HG02973 (cell line): ENCODE measurements around the gene PEAK1.
"Not testable (repeated sequence)": the region's sequence is repeated elsewhere in the genome, so short reads cannot be mapped to it uniquely, and the experiment has no call there.

Experiments
- ATAC-seq: cut with Tn5 transposase; IDR thresholded peaks from one replicate; pipeline ENCODE4 v1.9.1; 2021; ENCODE audit warnings: moderate library complexity; ENCODE audit not compliant: unreplicated experiment

Gene PEAK1

DNA sequence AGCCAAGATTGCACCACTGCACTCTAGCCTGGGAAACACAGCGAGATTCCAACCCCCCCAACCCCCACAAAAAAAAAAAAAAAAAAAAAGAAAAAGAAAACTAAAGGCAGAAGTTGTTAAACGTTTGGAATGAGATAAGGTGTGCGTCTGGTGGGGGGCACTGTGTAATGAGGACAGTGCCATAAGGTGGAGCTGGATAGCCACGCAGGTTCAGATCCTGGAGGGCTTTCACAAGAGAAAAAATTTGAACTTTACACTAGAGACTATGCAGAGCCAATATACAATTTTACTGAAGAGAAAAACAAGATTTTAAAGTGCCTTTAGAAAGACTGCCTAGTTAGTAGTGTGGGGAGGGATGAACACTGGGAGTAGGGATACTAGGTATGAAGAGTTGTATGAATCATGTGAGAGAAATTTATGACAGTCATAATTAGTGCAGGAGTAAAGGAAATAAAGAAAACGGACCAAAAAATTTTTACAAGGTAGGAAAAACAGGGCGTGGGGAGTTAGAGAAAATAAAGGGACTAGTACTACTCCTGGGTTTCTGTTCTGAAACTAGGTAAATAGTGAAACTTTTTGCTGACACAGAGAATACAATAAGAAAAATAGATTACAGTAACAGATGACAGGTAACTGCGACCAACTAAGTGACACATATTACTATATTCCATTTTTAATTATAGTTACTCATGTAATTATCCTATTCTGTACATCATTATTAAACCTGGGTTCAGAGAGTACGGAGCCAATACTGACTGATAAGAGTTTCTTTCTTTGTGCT is 108.1 kb downstream of the PEAK1 start:
- ATAC-seq: no peak

DNA sequence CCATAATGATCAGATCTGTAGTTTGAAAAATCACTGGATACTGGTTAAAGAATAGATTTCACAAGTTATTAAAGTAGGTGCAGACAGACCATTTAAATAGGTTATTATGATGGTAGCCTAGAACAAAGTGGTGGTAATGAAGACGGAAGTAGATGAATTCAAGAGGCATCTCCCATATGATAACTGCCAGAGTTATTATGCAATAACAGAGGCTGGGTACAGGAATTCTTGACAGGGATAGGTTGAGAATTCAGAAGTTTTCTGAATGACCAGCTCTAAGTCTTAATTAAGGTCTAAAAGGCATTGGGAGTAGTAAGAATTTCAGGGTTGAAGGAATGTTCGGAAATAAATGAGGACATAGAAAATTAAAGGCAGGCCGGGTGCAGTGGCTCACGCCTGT is 108.9 kb downstream of the PEAK1 start:
- ATAC-seq: no peak

DNA sequence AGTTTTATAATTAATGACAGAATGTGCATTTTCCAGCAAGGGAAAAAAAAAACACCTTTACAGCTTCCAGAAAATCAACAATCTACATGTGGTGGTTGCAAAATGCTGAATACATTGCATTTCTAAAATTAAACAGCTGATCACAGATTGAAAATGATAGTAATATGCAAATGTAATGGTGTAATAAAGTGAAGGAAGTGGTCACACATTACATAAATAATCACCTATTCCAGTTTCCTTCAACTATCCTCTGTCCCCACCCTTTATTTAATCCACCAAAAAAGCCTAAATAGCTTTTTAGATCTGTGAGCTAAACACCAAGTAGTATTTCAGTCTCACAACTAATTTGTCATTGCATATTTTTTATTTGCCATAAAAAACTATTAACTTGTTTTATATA is 110.5 kb downstream of the PEAK1 start:
- ATAC-seq: no peak

DNA sequence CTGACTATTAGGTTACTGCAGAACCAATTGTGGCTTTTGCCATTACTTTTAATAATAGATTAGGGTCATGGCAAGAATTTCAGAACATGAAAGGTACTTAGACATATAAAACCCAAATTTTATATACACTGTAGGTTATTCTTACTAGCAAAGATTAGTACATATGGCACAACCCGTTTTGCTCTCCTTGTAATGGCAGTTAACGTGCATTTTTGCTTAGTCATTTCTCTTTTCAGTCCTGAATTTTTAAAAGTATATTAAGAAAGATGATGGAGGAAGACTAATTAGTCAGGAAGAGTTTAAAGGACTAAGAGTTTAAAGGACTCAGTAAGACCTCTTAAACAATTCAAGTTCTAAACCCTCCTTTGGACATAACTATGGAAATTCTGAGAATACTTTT is 114.0 kb downstream of the PEAK1 start:
- ATAC-seq: no peak

DNA sequence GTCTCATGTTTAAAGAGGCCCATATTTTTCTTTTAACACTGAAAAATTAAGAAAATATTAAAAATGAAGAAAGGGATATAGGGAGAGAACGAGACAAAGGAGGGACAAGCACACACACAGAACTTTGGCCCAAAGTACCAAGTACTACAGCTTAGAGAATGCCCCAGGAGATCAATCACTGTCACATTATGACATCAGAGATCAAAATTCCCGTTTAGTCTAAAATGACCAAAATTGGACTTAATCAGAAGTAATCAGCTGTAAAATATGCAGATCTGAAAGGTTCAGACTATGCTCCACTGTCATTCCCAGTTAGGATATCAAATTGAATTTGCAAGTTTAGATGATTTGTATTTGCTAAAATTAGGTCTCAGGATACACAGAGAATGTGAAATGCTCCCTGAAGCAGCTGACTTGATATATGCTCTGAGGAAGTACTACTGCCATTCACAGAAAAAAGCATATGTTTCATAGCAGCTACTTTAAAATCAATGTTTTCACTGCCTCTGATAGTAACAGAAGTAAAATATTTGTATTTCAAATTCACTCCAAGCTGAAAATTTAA is 123.0 kb downstream of the PEAK1 start:
- ATAC-seq: no peak

DNA sequence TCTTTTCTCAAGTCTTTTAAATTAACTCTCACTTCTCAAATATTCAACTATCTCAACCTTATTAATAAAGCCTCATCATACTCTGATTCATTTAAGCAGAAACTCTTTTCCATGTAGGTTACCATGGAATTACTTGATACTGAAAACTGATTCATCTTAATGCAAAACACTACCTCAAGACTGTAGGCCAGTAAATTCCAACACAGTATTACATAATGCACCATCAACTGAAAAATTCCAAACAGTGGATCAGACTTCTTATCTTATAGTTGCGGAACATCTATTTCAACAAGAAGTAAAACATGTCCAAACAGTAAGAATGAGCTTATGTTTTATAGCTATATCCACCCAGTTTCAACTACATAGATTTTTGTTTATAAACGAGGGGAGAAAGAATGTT is 124.5 kb downstream of the PEAK1 start:
- ATAC-seq: no peak

DNA sequence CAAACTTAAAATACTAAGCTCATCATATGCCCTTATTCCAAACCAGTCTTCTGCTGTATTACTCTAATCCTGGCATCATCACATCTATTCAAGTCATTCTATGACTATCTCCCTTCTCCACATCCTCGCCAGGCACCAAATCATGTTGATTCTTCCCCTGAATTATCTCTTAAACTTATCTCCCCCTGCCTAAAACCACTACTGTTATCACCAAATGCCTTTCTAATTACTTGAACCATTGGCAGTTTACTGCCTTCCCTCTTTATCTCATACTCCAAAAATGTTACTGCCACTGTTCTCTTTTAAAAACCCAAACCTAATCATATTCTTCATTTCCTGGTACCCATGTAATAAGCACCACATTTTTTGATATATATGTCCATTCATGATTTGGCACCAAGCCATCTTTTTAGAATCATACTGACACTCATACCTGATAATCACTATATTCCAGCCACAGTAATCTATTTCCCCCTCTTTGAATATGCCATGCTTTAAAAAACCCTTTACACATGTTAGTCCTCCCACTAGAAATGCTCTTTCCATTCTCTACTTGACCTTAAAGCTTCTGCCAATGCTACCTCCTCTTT is 126.8 kb downstream of the PEAK1 start:
- ATAC-seq: no peak

DNA sequence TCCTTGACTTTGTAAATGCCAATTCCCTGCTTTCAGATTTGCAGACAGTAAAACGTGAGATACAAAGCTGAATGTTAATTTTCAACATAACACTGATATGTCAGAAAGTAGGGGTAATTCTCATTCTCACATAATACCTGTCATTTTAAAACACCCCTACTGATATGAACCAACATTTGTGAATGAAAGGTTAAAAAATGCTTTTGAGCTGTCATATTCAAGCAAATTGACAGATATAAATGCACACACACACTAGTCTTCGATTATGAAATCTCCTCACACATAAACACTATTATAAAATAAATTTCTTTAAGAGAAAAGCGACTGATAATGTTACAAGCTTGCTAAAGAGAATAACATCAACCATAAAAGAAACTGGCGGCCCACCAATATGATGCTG is 128.8 kb downstream of the PEAK1 start:
- ATAC-seq: no peak

DNA sequence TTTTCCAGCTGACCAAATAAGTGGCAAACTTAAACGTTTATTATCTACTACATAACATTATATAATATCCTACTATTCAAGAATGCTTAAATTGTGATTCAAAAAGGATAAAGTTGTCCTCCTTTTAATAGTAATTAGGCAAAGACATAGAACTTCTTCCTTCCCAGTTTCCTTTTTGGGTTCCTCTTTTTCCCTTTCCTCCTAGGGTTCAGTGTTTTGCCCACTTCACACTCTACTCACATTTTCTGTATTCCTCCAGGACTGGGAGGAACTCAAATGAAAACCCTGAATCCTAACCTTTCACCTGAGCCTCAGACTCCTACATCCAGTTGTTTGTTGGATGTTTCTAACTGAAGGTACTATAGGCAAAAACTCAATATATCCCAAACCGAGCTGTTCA is 132.5 kb downstream of the PEAK1 start:
- ATAC-seq: no peak

DNA sequence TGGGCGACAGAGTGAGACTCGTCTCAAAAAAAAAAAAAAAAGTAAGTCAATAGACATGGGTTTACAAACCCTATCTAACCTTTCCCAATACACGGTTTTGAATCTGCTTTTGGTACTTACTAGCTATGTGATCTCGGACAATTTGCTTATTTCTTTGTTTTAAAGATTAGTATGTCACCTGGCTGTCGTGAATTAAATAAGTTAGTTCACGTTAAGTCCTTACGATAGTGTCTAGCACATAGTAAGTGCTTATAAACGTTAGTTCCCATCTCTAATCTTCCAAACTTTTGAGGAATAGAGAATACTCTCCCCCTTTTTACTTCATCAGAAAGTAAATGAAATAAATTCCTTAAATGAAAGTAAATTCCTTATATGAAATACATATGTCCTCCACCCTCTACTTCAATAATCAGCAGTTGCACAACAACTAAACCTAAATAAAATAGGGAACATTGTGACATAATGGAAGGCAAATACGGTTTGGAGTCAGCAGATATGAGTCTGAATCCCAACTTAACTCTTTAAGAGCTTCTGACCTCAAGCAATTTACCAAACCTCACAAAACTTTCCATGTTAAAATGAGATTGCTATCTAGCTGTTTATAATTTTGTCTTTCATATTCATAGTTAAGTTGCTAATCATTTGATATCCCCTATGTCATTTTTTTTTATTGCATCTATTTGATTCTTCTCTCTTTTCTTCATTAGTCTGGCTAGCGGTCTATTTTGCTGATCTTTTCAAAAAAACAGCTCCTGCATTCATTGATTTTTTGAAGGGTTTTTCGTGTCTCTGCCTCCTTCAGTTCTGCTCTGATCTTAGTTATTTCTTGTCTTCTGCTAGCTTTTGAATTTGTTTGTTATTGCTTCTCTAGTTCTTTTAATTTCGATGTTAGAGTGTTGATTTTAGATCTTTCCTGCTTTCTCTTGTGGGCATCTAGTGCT is 134.6 kb downstream of the PEAK1 start:
- ATAC-seq: no peak

DNA sequence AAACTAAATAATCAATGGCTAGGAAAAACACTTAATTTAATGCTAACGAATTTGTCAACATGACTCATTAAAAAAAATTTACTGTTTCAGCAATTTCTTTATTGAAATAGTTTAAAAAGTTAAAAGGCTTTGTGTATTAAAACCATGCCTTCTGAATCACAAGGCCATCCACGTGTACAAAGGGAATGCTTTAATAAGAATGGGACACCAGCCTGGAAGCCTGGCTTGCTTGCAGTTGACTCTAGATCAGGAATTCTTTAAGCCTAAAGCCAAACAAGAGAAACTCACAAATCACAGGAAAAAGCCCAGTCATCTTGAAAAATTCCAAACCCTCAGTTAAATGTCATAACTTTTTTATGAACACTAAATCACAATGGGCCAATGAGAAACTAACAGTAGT is 137.6 kb downstream of the PEAK1 start:
- ATAC-seq: no peak

DNA sequence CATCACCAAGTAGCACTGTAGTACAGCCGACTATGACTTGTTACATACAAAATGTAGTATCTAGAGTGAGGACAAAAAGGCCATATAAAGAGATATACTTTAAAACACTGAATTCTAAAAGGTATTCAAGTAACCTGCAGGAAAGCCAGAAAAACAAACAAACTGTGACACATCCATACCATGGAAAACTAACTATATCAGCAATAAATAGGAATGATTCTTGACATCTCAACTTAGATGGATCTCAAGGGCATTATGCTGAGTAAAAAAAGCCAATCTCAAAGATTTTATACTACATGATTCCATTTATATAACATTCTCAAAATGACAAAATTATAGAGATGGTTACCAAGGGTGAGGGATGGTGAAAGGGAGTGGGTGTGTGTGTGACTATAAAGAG is 143.0 kb downstream of the PEAK1 start:
- ATAC-seq: no peak

DNA sequence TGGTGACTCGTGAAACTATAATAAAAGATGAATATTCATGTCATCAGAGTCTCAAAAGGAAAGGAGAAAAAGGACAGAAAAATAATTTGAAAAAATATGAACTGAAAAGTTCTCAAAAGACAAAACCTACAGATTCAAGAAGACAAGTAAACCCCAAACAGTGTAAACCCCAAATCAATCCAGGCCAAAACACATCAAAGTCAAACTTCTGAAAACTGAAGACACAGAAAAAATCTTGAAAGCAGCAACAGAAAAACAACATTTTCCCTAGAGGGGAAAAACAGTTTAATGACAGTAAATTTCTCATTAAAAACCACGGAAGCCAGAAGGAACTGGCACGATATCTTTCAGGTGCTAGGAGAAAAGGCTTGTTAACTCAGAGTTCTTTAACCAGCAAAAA is 143.8 kb downstream of the PEAK1 start:
- ATAC-seq: no peak

DNA sequence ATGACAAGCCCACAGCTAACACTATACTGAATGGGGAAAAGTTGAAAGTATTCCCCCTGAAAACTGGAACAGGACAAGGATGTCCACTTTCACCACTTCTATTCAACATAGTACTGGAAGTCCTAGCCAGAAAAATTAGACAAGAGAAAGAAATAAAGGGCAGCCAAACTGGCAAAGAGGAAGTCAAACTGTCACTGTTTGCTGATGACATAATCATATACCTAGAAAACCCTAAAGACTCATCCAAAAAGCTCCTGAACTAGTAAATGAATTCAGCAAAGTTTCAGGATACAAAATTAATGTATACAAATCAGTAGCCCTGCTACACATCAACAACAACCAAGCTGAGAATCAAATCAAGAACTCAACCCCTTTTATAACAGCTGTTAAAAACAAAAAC is 146.8 kb downstream of the PEAK1 start:
- ATAC-seq: not testable (repeated sequence)

DNA sequence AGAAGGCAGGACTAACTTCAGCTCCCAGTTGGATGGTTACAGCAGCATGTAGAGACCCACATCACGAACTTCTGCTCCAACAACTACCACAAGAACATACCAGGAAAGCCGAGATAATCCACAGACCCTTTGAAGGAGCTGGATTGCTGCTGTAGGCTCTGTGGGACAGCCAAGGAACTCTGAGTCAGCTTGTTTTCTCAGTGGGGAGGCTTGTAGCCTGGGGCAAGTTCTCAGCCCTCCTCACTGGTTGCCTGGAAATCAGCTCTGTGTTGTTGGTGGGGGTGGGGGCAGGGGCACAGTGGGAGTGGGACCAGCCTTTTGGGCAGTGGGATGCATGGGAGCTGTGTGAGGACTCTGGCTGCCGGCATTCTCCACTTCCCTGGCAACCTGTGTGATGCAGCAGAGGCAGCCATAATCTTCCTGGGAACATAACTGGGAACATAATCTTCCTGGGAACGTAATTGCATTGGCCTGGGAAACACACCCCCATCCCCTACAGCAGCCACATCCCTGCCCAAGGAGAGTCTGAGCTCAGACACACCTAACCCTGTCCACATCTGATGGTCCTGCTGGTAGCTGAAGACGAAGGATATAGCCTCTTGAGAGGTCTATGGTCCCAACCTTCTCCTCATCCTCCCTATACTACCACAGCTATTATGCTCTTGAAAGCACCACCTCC is 153.1 kb downstream of the PEAK1 start:
- ATAC-seq: no peak

DNA sequence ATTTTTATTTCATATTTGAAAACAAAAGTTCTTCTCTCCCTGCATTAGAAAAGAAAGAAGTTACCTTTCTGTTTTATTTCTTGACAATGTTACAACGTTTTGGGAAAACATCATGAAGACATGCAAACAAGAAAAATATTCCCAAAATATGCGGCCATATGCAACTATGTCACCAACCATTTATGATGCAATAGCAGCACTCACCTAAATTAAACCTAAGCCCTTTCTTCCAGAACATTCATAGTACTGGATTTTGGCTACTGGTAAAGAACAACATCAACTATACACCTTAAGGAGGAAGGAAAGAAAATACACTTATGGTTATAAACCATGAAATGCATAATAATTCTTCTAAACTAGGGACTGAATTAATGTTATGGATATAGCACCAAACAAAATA is 164.5 kb downstream of the PEAK1 start:
- ATAC-seq: no peak

DNA sequence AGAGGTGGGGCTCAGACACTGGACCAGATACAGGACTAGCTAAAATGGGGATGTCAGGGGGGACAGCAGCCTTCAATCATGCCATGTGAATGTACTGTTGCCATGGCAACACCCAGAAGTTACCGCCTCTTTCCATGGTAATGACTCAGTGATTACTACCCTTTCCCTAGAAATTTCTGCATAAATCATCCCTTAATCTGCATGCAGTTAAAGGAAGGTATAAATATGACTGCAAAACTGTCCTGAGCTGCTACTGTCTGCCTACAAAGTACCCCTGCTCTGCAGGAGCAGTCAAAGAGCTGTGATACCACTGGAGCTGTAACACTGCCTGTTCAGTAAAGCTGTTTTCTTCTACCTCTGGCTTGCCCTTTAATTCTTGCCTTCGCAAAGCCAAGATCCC is 168.2 kb downstream of the PEAK1 start:
- no peak for ATAC-seq

DNA sequence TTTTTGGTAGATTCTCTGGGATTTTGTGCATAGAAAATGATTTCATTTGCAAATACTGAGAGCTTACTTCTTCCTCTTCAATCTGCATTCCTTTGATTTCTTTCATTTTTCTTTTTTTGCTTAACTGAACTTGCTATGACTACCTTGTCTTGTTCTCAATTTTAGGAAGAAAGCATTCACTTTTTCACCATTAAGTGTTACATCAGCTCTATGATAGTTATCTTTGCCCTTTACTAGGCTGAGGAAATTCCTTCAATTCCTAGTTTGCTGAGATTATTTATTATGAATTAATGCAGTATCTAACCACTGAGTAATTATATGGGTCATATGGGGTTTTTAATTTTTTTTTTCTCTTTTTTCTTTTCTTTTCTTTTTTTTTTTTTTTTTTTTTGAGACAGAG is 172.8 kb downstream of the PEAK1 start:
- ATAC-seq: no peak

DNA sequence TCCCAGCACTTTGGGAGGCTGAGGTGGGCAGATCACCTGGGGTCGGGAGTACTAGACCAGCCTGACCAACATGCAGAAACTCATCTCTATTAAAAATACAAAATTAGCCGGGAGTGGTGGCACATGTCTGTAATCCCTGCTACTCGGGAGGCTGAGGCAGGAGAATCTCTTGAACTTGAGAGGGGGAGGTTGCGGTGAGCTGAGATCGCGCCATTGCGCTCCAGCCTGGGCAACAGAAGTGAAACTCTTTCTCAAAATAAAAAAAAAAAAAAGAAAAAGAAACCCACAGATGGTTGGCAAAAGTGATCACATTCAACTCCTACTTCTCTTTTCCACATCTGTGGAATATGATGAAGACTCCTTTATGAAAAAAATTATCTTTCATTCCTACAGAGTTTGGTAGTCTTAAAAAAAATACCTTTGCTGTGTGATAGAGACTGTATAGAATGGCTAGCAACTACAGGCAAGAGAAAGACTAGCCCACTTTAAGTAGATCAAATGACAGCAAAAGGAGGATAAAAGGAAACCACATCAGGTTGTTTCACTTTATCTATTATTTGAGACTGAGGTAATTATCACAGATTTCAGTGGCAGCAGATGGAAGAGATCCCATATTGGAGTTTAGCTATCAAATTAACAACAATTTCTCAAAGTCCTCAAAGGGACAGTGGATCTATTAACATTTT is 176.0 kb downstream of the PEAK1 start:
- ATAC-seq: no peak

DNA sequence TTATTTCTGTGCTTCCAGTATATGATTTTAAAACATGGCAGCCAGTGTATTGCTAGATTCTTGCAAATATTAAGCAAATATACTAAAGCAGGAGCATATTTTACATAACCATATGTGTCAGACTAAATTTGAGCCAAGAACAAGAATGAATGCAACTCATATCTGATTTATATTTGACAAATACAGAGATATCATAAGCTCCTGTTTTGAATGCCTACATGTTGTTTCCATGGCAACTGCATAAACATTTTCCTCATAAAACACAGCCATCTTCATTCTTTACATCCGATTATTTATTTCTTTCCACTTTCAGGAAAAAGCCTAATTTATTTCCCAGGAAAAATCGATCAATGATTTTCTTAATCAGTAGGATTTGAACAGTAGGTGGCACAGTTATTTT is 176.8 kb downstream of the PEAK1 start:
- ATAC-seq: no peak
